ENCODE data around the gene AQP1.

AQP1 gene

DNA sequence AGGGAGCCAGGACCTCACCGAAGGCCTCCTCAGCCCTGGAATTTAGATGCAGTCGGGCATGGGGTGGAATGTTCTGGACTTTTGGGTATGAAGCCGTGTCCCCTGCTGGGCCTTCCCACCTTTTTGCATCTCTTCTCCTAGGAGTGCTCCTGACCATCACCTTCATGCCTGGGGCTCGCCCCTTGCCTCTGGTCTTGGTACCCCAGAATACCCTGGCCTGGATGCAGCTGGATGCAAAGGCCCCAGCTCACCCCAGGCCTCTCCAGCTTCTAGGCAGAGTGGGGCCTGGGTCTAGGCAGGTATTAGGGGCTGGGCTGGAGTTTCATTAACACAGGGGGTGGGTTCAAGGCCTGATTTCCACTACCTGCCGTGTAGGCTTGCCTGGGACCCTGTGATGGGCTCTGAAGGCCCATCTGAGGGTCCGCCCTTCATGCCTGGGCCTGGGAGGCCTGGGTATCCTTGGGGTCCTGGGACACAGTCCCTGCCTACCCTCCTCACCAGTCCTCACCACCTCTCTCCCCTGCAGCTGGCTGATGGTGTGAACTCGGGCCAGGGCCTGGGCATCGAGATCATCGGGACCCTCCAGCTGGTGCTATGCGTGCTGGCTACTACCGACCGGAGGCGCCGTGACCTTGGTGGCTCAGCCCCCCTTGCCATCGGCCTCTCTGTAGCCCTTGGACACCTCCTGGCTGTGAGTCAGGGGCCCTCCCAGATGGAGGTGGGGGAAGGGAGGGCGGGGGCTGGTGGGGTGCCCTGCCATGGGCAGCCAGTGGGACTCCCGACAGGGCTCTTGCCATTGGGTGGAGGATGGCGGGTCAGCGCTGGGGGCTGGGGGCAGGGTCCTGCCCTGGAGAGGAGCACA is 10.1 kb downstream of the AQP1 start:
- DNase-seq (ENCODE audit: low read depth in 2 of 2), result no peak

DNA sequence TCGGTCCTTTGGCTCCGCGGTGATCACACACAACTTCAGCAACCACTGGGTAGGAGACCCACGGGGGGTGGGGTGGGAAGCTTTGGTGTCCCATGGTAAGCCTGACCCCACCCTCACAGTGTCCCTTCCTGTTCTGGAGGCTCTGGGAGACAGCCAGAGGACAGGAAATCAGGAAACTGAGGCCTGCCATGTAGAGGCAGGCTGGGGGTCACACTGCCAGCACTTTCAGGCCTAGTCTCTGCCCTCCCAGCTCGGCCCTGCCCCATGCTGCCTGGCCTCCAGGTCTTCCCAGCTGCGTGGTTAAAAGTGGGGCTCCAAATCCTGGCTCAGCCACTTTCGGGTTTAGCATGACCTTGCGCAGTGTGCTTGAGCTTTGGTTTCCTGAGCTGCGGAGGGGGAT is 10.9 kb downstream of the AQP1 start:
- DNase-seq (ENCODE audit: low read depth in 2 of 2), result no peak

GRCh38 chr7:30923009-30923773 is 11.5 kb downstream of the AQP1 start:
- DNase-seq (ENCODE audit: low read depth in 2 of 2), result no peak

DNA sequence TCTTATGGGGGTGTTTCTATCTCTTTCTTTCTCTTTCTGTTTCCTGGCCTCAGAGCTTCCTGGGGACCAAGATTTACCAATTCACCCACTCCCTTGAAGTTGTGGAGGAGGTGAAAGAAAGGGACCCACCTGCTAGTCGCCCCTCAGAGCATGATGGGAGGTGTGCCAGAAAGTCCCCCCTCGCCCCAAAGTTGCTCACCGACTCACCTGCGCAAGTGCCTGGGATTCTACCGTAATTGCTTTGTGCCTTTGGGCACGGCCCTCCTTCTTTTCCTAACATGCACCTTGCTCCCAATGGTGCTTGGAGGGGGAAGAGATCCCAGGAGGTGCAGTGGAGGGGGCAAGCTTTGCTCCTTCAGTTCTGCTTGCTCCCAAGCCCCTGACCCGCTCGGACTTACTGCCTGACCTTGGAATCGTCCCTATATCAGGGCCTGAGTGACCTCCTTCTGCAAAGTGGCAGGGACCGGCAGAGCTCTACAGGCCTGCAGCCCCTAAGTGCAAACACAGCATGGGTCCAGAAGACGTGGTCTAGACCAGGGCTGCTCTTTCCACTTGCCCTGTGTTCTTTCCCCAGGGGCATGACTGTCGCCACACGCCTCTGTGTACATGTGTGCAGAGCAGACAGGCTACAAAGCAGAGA is 12.2 kb downstream of the AQP1 start:
- DNase-seq (ENCODE audit: low read depth in 2 of 2), result no peak

DNA sequence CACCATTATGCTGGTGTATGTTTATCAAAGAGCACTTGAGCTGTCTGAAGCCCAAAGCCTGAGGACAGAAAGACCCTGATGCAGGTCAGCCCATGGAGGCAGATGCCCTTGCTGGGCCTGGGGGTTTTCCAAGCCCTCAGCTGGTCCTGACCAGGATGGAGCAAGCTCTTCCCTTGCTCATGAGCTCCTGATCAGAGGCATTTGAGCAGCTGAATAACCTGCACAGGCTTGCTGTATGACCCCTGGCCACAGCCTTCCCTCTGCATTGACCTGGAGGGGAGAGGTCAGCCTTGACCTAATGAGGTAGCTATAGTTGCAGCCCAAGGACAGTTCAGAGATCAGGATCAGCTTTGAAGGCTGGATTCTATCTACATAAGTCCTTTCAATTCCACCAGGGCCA is 13.0 kb downstream of the AQP1 start:
- no peak for DNase-seq (ENCODE audit: low read depth in 2 of 2)

DNA sequence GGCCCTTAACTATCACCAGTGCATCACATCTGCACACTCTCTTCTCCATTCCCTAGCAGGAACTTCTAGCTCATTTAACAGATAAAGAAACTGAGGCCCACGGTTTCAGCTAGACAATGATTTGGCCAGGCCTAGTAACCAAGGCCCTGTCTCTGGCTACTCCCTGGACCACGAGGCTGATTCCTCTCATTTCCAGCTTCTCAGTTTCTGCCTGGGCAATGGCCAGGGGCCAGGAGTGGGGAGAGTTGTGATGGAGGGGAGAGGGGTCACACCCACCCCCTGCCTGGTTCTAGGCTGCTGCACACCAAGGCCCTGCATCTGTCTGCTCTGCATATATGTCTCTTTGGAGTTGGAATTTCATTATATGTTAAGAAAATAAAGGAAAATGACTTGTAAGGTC is 13.5 kb downstream of the AQP1 start:
- no peak for DNase-seq (ENCODE audit: low read depth in 2 of 2)

DNA sequence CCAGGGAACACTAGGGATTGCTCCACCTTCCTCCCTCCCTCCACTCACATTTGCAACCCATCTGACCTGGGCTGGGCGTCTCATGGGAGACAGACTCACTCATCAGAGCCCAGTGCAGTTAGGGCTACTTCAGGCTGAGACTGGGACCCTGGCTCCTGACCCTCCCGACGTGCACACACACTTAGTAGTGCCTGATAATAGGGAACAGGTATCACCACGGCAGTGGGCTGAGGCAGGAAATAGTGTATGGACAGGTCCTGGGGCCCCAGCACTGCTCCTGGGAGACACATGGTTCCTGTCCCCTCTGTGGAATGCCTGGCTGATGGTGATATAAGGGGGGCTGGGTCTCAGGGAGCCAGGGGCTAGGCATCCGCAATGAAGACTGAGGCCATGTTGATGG is 14.3 kb downstream of the AQP1 start:
- DNase-seq (ENCODE audit: low read depth in 2 of 2), result no peak

DNA sequence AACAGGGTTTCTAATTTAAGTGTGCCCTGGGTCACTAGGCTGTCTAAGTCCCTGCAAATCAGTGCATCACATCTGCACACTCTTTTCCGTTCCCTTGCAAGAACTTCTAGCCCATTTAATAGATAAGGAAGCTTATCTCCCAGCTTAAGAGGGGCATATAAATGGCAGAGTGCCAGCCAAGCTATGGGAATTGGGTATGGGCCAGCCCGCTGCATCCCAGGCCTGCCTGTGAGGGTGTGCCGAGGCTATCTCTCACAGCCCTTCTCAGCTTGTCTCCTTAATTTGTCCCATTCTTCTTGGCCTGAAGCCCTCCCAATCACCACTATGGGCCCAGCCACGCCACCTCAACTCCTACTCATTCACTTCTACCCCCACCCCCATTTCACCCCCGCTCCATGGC is 14.7 kb downstream of the AQP1 start:
- DNase-seq (ENCODE audit: low read depth in 2 of 2), result no peak

GRCh38 chr7:30927040-30927439 is 15.4 kb downstream of the AQP1 start:
- no peak for DNase-seq (ENCODE audit: low read depth in 2 of 2)

DNA sequence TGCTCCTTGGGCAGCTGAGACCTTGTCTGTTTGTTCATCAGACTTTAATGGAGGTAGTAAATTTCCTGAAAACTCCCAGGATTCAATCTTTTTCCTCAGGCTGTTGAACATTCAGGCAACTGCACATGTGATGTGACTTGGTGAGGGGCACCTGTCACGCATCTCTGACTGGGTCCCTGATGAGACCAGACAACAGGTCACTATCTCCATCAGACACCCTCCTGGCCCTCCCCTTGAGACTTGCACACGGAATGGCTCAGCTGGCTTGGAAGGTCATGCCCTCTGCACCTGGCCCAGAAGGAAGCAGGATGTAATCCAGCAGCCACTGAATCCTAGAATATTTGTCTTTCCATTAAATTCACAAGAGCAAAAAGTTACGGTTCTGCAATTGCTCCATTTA is 15.9 kb downstream of the AQP1 start:
- no peak for DNase-seq (ENCODE audit: low read depth in 2 of 2)

- no peak for DNase-seq (ENCODE audit: low read depth in 2 of 2)
Observed at GRCh38 chr7:30928254-30928872, 16.7 kb downstream of the AQP1 start.

- no peak for DNase-seq (ENCODE audit: low read depth in 2 of 2)
Observed at GRCh38 chr7:30929686-30930085, 18.0 kb downstream of the AQP1 start.

GRCh38 chr7:30930621-30931020 is 19.0 kb downstream of the AQP1 start:
- DNase-seq (ENCODE audit: low read depth in 2 of 2), result no peak

GRCh38 chr7:30931161-30931928 is 19.7 kb downstream of the AQP1 start:
- DNase-seq (ENCODE audit: low read depth in 2 of 2), result no peak

- no peak for DNase-seq (ENCODE audit: low read depth in 2 of 2)
Observed at GRCh38 chr7:30931929-30932540, 20.4 kb downstream of the AQP1 start.

DNA sequence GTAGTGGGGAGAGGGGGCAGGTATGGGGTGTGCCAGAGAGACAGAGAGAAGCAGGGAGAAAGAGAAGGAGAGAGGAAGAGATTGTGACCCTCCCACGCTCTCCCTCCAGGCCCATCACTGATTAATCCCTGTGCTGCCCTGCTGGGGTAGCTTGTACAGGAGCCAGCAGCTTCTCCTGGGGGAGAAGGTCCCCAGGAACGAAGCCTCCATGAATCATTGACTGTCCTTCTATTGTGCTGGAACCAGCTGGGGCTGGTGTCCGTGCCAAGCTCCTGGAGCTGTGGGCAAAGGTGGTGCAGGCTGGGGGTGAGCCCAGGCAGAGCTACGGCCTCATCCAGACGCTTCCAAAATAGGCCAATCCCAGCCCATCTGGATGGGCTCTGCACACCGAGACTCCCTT is 20.9 kb downstream of the AQP1 start:
- no peak for DNase-seq (ENCODE audit: low read depth in 2 of 2)

- no peak for DNase-seq (ENCODE audit: low read depth in 2 of 2)
Observed at GRCh38 chr7:30933124-30933974, 21.7 kb downstream of the AQP1 start.

- DNase-seq (ENCODE audit: low read depth in 2 of 2), result no peak
Observed at GRCh38 chr7:30934225-30934624, 22.6 kb downstream of the AQP1 start.

DNA sequence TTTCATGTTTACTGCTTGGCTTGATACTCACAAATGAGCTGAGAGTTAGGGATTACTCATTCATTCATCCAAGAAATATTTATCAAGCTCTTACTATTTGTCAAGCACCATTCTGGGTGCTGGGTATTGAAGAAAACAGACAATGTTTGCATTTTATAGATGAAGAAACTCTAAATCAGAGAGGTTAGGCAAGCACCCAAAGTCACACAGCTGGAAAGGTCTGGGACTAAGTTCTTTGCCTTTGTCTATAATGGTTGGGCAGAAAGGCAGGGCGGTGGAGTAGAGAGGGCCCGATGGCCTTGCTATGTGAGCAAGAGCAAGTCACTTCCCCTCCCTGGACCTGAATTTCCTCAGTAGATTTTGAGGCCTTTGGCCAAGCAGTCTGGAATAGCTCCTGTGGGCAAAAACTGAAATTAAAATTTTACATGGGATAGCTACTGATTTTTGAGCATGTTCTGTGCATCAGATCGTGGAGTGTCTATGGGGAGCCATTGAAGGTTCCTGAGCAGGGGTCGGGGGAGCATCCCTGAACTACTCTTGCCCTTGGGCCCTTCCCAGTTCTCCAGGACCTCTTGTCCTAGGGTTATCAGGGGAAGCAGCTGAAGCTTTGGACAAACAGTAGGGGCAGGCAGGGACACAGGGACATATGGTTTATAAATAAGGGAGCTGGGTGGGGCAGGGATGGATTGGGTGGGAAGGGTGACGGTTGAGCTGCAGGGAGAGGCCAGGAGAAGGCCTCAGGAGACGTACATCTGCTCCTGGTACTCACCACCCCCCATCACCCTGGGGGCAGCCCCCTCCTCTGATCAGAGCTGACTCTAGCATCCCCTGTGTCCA is 23.3 kb downstream of the AQP1 start:
- no peak for DNase-seq (ENCODE audit: low read depth in 2 of 2)

Measured in stimulated activated CD8-positive, alpha-beta memory T cell treated with anti-CD3 and anti-CD28 coated beads, Interleukin-15, amount 100 ng/mL, for 48 hours (primary cell).